Mesendoderm (in vitro differentiated cells): Measurements from ENCODE around the gene ATAD2B. TPM values are rescaled to one million over a fixed set of nuclear protein-coding genes. Genes with fewer than 3 reads are reported as not detected.
"Not testable (repeated sequence)": the region's sequence is repeated elsewhere in the genome, so short reads cannot be mapped to it uniquely, and the experiment has no call there.

ENCODE experiments used
- DNase-seq: peaks from one replicate; pipeline ENCODE4 v3.0.0; 2013
- H2AK5ac ChIP-seq: 2 replicates; pipeline ENCODE4 v1.6.1; 2013; ENCODE audit warnings: low read length, inconsistent platforms
- H2BK120ac ChIP-seq: 2 replicates; pipeline ENCODE4 v1.6.1; 2013; ENCODE audit warnings: low read depth, mild to moderate bottlenecking, low read length, moderate library complexity, mixed read lengths
- H2BK15ac ChIP-seq: replicated peaks from 2 replicates; pipeline ENCODE4 v1.6.1; 2013; ENCODE audit warnings: low read depth, mild to moderate bottlenecking, moderate library complexity
- H2BK5ac ChIP-seq: 2 replicates; pipeline ENCODE4 v1.6.1; 2013; ENCODE audit warnings: low read length, inconsistent platforms
- H3K18ac ChIP-seq: 2 replicates; pipeline ENCODE4 v1.6.1; 2013; ENCODE audit warnings: mild to moderate bottlenecking, low read length, mixed read lengths
- H3K23ac ChIP-seq: one replicate; pipeline ENCODE4 v1.6.1; 2013; ENCODE audit warnings: low read length
- H3K27ac ChIP-seq: 2 replicates; pipeline ENCODE4 v1.5.1; 2013; ENCODE audit warnings: low read depth, mild to moderate bottlenecking, inconsistent platforms, low read length, moderate library complexity
- H3K27me3 ChIP-seq: 2 replicates; pipeline ENCODE4 v1.6.1; 2013; ENCODE audit warnings: low read length, control low read depth, mild to moderate bottlenecking, inconsistent platforms; ENCODE audit not compliant: insufficient read depth, poor library complexity
- H3K36me3 ChIP-seq: 2 replicates; pipeline ENCODE4 v1.6.1; 2013; ENCODE audit warnings: low read length, inconsistent platforms; ENCODE audit not compliant: control insufficient read depth, insufficient read depth
- H3K4ac ChIP-seq: one replicate; pipeline ENCODE4 v1.6.1; 2013; ENCODE audit warnings: low read depth, mild to moderate bottlenecking, low read length, moderate library complexity
- H3K4me1 ChIP-seq: 2 replicates; pipeline ENCODE4 v1.6.1; 2013; ENCODE audit warnings: low read depth, low read length, inconsistent platforms; ENCODE audit not compliant: control insufficient read depth
- H3K4me2 ChIP-seq: 2 replicates; pipeline ENCODE4 v1.6.1; 2013; ENCODE audit warnings: low read length
- H3K4me3 ChIP-seq: 2 replicates; pipeline ENCODE4 v1.5.1; 2013; ENCODE audit warnings: mild to moderate bottlenecking, low read length
- H3K56ac ChIP-seq: one replicate; pipeline ENCODE4 v1.6.1; 2013; ENCODE audit warnings: low read length
- H3K79me1 ChIP-seq: 2 replicates; pipeline ENCODE4 v1.6.1; 2013; ENCODE audit warnings: low read length, inconsistent platforms
- H3K79me2 ChIP-seq: 2 replicates; pipeline ENCODE4 v1.6.1; 2013; ENCODE audit warnings: mild to moderate bottlenecking, low read length; ENCODE audit not compliant: control insufficient read depth, insufficient read depth
- H3K9ac ChIP-seq: 2 replicates; pipeline ENCODE4 v1.6.1; 2013; ENCODE audit warnings: low read length, inconsistent platforms
- H4K5ac ChIP-seq: one replicate; pipeline ENCODE4 v1.6.1; 2013; ENCODE audit warnings: low read length
- H4K8ac ChIP-seq: one replicate; pipeline ENCODE4 v1.6.1; 2013; ENCODE audit warnings: low read depth, mild to moderate bottlenecking, control low read depth, low read length, moderate library complexity
- WGBS: extraction: QIAGEN DNeasy Blood & Tissue Kit; methylation state at CpG from one replicate; pipeline ENCODE4 v1.1.7; 2013; ENCODE audit warnings: low lambda C conversion rate, missing lambda C conversion rate; ENCODE audit not compliant: insufficient coverage; ENCODE audit errors: extremely low coverage; 5-methylcytosine and 5-hydroxymethylcytosine counted together
- polyA plus RNA-seq, 2 experiments: library from polyadenylated mRNA; stranded (reverse); fragments of 200-250 nt; gene quantifications; one replicate each; pipeline ENCODE4 v1.2.3, GENCODE V29; 2013

The ATAD2B gene
- 4.6 TPM for polyA plus RNA-seq (2013, experiment 1 of 2)
- polyA plus RNA-seq (2013, experiment 2 of 2), result 4.5 TPM

DNA sequence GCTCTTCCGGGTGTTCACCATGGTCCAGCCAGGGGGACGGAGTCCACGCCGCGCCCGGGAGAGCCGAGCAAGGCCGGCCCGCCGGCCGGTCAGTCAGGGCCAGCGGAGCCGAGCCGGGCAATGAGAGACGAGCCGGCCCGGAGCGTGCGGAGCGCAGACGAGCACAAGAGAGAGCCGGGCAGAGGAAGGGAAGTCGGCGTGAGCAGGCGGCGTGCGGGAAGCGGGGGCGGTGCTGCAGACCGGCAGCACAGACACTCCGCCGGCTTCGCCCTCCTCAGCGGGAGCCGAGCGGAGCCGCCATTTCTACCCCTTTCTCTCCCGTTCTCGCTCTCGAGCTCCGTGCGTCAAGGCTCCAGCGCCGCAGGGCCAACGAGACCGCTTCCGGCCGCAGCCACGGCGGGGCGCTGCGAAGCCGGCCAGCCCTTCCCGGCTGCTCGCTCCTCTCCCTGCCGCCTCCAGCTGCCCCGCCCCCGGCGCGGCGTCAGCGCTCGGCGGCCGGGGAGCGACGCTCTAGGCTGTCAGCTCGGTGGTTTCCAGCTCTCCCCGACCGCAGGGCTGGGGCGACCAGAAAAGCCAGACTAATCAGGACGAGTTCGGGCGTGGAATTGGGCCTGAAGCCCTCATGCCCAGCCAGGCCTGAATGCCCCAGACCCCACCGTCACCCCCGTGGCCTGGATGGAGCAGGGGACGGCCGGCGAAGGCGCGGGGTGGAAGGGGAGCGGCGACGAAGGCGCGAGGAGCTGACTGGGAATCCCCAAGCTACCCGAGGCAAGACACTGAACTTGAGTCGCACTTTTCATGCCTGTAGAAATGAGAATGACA, at the start of gene ATAD2B:
Gene ATAD2B, minus strand, starts transcription at position 374 of the 822 bp plus-strand sequence. Its CDS starts 353 bp downstream, at position 21.
- Histone ChIP-seq H3K27ac (peak within 1 kb of the TSS; percentile 87), H2BK15ac (no peak within 1 kb of the TSS), H3K23ac (peak within 1 kb of the TSS; percentile 94), H2BK5ac (peak within 1 kb of the TSS; percentile 82), H3K4me1 (no peaks in the 10 kb centered on the region), H3K27me3 (no peaks in the 10 kb centered on the region), H3K4ac (peak within 1 kb of the TSS; percentile 93), H4K5ac (no peak within 1 kb of the TSS), H2BK120ac (peak within 1 kb of the TSS; percentile 14), H3K4me3 (peak within 1 kb of the TSS; percentile 91), H3K79me1 (peaks cover 10% of the 10 kb centered on the region), H3K56ac (peak within 1 kb of the TSS; percentile 99), H3K18ac (peak within 1 kb of the TSS; percentile 66), H2AK5ac (no peak within 1 kb of the TSS), H3K4me2 (peak within 1 kb of the TSS; percentile 47), H3K79me2 (peaks cover 20% of the 10 kb centered on the region), H3K36me3 (no peaks in the 10 kb centered on the region), H4K8ac (no peak within 1 kb of the TSS), H3K9ac (peak within 1 kb of the TSS; percentile 98)
- no CpG with 5 or more reads among the region's 88 CpGs for WGBS
- DNase-seq, result peak; percentile 97

GRCh38 chr2:23967846-23968245, 40.9 kb upstream of the ATAD2B start:
- Histone ChIP-seq H3K23ac (no peak overlapping the region), H3K18ac (no peak overlapping the region), H3K4me3 (no peak overlapping the region), H2BK5ac (no peak overlapping the region), H3K4me1 (no peaks in the 10 kb centered on the region), H2BK120ac (no peak overlapping the region), H3K56ac (no peak overlapping the region), H3K27me3 (no peaks in the 10 kb centered on the region), H3K27ac (no peak overlapping the region), H3K4ac (no peak overlapping the region), H3K36me3 (no peaks in the 10 kb centered on the region), H3K4me2 (no peak overlapping the region), H2AK5ac (no peak overlapping the region), H2BK15ac (no peak overlapping the region), H4K8ac (no peak overlapping the region), H3K79me1 (no peaks in the 10 kb centered on the region), H3K79me2 (no peaks in the 10 kb centered on the region), H3K9ac (no peak overlapping the region), H4K5ac (no peak overlapping the region)
- no CpG with 5 or more reads among the region's 4 CpGs for WGBS
- DNase-seq, result no peak

DNA sequence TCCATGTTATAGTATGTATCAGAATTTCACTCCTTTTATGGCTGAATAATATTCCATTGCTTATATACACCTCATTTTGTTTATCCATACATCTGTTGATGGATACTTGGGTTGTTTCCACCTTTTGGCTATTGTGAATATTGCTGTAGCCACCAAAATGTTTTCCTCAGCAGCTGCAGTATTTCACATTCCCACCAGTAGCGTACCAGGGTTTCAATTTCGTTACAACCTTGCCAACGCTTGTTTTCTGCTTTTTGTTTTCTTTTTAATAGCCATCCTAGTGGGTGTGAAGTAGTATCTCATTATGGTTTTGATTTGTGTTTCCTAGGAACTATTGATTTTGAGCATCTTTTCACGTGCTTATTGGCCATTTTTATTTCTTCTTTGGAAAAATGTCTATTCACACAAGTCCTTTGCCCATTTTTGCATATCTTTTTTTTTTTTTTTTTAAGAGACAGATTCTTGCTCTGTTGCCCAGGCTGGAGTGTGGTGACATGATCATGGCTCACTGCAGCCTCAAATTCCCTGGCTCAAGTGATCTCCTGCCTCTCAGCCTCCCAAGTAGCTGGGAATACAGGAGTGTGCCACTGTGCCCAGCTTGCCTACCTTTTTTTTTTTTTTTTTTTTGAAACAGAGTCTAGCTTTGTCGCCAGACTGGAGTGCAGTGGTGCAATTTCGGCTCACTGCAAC, 27.5 kb upstream of the ATAD2B start:
- Histone ChIP-seq H4K5ac (no peak overlapping the region), H3K23ac (no peak overlapping the region), H3K27me3 (no peaks in the 10 kb centered on the region), H3K4me2 (no peak overlapping the region), H3K27ac (no peak overlapping the region), H2BK5ac (no peak overlapping the region), H2AK5ac (no peak overlapping the region), H3K56ac (no peak overlapping the region), H3K79me1 (peaks cover 2% of the 10 kb centered on the region), H3K36me3 (no peaks in the 10 kb centered on the region), H2BK15ac (no peak overlapping the region), H3K9ac (no peak overlapping the region), H4K8ac (no peak overlapping the region), H3K18ac (no peak overlapping the region), H3K79me2 (no peaks in the 10 kb centered on the region), H3K4ac (no peak overlapping the region), H3K4me3 (no peak overlapping the region), H3K4me1 (no peaks in the 10 kb centered on the region), H2BK120ac (no peak overlapping the region)
- DNase-seq, result no peak
- WGBS, result no CpG with 5 or more reads among the region's 6 CpGs

GRCh38 chr2:23953625-23954024, 26.7 kb upstream of the ATAD2B start:
- no peak overlapping the region for H4K8ac ChIP-seq
- no peak overlapping the region for H2BK120ac ChIP-seq
- no peaks in the 10 kb centered on the region for H3K27me3 ChIP-seq
- H3K23ac ChIP-seq, result no peak overlapping the region
- H3K4ac ChIP-seq, result no peak overlapping the region
- H3K79me2 ChIP-seq, result no peaks in the 10 kb centered on the region
- H4K5ac ChIP-seq, result no peak overlapping the region
- peaks cover 2% of the 10 kb centered on the region for H3K79me1 ChIP-seq
- H3K4me3 ChIP-seq, result no peak overlapping the region
- no peak overlapping the region for H2BK15ac ChIP-seq
- H3K9ac ChIP-seq, result no peak overlapping the region
- no peak overlapping the region for H2AK5ac ChIP-seq
- H3K4me1 ChIP-seq, result no peaks in the 10 kb centered on the region
- DNase-seq, result no peak
- no peak overlapping the region for H2BK5ac ChIP-seq
- no peak overlapping the region for H3K56ac ChIP-seq
- H3K4me2 ChIP-seq, result no peak overlapping the region
- no peak overlapping the region for H3K27ac ChIP-seq
- no peaks in the 10 kb centered on the region for H3K36me3 ChIP-seq
- H3K18ac ChIP-seq, result no peak overlapping the region

GRCh38 chr2:23952558-23952957, 25.6 kb upstream of the ATAD2B start:
- H2BK5ac ChIP-seq, H2BK120ac ChIP-seq, H3K36me3 ChIP-seq, H3K18ac ChIP-seq, H4K5ac ChIP-seq, H3K79me2 ChIP-seq, H3K4me3 ChIP-seq, H2AK5ac ChIP-seq, H3K9ac ChIP-seq, H3K4me1 ChIP-seq, H4K8ac ChIP-seq, H3K27ac ChIP-seq, H3K4ac ChIP-seq, H3K56ac ChIP-seq, H2BK15ac ChIP-seq, H3K23ac ChIP-seq, H3K79me1 ChIP-seq, H3K27me3 ChIP-seq, H3K4me2 ChIP-seq, DNase-seq: not testable (repeated sequence)
- WGBS, result no CpG with 5 or more reads among the region's 3 CpGs
